Measurements from ENCODE around the gene FXN.

- no peak for TF ChIP-seq EZH2 (IDR thresholded peaks at IDR 0.05; ENCODE audit: insufficient read depth, poor library complexity, severe bottlenecking)
- no peak for TF ChIP-seq EZH2phosphoT487 (IDR thresholded peaks at IDR 0.05; ENCODE audit: insufficient read depth, low read depth)
Observed at GRCh38 chr9:69097064-69097463, 61.5 kb downstream of the FXN start.
